ENCODE results near the gene SBF2.

DNA sequence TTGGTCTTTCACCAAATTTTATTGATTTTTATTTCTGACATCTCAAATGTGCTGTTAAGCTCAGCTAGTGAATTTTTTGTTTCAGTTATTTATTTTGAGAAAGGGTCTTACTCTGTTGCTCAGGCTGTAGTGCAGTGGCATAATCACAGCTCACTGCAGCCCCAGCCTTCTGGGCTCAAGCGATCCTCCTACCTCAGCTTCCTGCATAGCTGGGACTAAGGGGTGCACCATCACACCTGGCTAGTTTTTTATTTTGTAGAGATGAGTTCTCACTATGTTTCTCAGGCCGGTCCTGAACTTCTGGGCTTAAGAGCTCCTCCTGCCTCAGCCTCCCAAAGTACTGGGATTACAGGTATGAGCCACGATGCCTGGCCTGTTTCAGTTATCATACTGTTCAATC, 282.0 kb downstream of the SBF2 start:
- TF ChIP-seq, protein P1, sequence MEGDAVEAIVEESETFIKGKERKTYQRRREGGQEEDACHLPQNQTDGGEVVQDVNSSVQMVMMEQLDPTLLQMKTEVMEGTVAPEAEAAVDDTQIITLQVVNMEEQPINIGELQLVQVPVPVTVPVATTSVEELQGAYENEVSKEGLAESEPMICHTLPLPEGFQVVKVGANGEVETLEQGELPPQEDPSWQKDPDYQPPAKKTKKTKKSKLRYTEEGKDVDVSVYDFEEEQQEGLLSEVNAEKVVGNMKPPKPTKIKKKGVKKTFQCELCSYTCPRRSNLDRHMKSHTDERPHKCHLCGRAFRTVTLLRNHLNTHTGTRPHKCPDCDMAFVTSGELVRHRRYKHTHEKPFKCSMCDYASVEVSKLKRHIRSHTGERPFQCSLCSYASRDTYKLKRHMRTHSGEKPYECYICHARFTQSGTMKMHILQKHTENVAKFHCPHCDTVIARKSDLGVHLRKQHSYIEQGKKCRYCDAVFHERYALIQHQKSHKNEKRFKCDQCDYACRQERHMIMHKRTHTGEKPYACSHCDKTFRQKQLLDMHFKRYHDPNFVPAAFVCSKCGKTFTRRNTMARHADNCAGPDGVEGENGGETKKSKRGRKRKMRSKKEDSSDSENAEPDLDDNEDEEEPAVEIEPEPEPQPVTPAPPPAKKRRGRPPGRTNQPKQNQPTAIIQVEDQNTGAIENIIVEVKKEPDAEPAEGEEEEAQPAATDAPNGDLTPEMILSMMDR (IDR thresholded peaks at IDR 0.05; ENCODE audit: low read depth, low read length, poor library complexity, severe bottlenecking), result no peak
- TF ChIP-seq EZH2phosphoT487 (IDR thresholded peaks at IDR 0.05; ENCODE audit: borderline replicate concordance, low read length), result no peak
